GM21723 (cell line): ENCODE data around the gene SRGN.
"Not testable (repeated sequence)": the region's sequence is repeated elsewhere in the genome, so short reads cannot be mapped to it uniquely, and the experiment has no call there.

Source experiments
- ATAC-seq: cut with Tn5 transposase; IDR thresholded peaks from one replicate; pipeline ENCODE4 v1.9.1; 2021; ENCODE audit warnings: mild to moderate bottlenecking, moderate library complexity; ENCODE audit not compliant: unreplicated experiment

The SRGN gene, protein sequence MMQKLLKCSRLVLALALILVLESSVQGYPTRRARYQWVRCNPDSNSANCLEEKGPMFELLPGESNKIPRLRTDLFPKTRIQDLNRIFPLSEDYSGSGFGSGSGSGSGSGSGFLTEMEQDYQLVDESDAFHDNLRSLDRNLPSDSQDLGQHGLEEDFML

DNA sequence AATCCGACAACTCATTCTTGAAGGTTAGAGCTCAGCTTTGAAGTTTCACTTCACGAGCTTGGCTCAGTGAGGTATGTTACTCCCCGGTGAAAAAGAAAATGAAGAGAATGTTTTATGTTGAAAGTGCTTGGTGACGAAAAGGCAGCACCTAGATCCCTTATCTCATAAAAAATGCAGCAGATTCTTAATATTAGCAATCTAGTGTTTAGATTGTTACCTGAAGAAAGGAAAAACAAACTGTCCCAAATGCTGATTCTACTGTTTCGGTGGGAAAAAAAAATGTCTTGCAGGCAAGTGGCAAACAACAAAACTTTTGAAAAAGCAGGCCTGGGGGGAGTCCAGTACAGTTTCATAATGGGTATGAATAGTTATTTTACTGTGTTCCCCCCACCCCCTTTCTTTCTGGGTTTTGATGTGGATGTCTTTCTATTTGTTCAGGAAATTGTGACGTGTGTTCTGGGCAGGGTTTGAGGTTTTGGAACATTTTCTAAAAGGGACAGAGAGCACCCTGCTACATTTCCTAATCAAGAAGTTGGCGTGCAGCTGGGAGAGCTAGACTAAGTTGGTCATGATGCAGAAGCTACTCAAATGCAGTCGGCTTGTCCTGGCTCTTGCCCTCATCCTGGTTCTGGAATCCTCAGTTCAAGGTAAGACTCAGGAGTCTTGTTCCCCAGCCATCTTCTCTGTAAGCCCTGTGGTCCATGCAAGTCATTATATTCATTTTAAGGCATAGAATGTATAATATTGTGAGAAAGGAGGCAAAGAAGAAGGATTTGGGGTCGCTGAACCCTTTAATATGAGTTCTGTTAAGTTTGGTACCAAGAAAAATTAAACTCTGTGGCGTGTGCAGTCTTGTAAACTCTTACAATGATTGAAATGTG is at the start of gene SRGN:
Gene SRGN, plus strand, starts transcription at position 514 of the 881 bp plus-strand sequence. Its CDS starts 55 bp downstream, at position 569.
- ATAC-seq: peak; percentile 66

- not testable (repeated sequence) for ATAC-seq
These were observed 47.0 kb upstream of the SRGN start for GRCh38 chr10:69040904-69041303.

DNA sequence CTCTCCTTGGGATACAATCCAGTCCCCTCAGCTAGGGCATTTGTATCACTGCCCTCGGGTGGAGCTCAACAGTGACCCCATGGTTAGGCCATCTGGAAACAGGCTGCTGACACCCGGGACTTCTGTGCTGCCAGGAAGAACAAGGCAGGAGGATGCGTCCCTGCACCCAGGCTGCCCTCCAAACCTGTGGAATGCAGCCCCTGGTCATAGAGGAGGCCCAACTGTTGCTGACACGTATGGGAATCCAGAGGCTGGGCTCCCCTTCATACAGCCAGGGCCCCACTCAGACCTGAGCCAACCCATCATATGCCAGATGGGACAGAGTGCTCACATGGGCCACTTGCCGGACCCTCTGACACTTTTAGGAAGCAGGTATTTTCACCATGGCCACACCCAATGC is 45.5 kb upstream of the SRGN start:
- ATAC-seq: no peak

- no peak for ATAC-seq
These were observed 45.1 kb upstream of the SRGN start for GRCh38 chr10:69042838-69043237.

GRCh38 chr10:69043931-69044531 is 43.9 kb upstream of the SRGN start:
- peak; percentile 54 for ATAC-seq

DNA sequence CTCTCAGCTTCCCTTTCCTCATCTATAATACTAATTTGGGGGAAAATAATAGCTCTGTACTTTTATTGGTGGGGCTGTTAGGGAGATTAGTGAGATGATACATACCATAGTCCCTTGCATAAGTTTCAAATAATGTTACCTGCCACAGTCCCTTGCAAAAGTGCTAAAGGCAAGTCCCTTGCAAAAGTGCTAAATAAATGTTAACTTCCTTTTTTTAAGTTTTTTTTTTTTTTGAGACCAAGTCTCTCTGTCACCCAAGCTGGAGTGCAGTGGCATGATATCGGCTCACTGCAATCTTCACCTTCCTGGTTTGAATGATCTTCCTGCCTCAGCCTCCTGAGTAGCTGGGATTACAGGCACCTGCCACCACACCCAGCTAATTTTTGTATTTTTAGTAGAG is 43.4 kb upstream of the SRGN start:
- ATAC-seq: peak; percentile 19

DNA sequence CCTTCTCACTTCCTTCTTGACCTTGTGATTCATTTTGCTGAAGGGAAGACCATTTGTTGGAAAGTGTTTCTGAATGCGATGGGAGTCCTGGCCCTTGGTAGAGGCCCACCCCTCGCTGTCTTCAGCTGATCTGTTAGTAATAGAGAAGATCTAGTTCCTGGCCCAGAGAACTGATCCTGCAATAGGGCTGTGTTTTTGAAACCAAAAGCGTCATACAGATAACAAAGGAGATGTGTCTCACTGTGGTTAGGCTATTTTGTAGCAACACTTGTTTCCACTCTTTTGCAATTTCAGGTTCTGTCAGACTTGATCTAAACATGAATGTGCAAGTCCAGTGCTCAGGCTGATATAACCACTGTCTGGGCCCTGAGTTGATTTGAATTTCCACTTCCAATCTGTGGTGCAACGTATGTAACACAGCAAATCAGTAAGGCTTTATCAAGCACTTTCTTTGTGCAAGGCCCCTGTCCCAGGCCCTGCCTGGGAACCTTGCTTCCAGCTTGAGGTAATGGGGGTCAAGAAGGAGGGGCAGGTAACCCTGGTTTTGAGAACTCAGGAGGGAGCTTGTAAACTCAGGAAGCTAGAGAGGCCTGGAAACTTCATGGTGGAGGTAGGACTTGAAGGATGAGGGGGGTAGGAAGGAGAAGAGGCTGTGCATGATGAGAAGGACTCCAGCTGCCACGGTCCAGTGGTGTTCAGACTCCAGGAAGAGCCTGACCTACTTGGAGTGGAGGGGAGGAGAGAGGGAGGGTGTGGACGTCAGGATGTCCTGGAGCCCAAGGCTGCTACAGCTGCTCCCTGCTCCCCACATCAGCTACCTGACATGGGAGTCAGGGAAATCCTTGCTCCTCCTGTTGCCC is 42.2 kb upstream of the SRGN start:
- peak; percentile 58 for ATAC-seq

GRCh38 chr10:69047111-69047832 is 40.6 kb upstream of the SRGN start:
- ATAC-seq: no peak

GRCh38 chr10:69048103-69048502 is 39.8 kb upstream of the SRGN start:
- ATAC-seq: no peak

- no peak for ATAC-seq
These were observed 38.3 kb upstream of the SRGN start for GRCh38 chr10:69049566-69049961.

DNA sequence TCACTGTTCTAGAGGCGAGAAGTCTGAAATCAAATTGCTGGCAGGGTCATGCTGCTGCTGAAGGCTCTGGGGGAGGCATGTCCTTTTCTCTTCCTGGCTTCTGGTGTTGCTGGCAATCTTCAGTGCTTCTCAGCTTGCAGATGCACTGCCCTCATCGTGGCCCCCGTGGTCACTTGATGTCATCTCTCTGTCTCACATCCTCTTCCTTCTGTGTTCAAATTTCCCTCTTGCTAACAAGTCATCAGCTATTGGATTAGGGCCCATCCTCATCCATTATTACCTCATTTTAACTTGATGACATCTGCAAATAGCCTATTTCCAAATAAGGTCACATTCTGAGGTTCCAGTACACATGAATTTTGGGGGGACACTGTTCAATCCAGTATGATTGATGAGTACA is 36.6 kb upstream of the SRGN start:
- no peak for ATAC-seq

- no peak for ATAC-seq
These were observed 36.0 kb upstream of the SRGN start for GRCh38 chr10:69051710-69052487.

DNA sequence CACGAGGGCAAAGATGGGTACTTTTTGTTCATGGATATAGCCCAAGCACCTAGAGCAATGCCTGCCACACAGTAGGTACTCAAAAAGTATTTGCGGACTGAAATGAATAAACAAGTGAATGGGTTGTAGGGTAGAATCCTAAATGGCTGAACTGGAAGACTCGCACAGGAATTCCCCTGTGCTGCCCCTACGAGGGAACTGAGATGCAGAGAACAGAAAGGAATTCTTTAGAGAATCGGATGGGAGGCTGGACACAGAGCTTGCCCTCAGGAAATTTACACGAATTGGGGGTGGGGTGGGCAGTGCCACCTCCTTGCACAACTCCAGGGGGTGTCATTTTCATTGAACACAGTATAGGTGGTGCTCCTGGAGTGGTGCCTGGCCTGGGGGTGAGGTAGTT is 35.2 kb upstream of the SRGN start:
- no peak for ATAC-seq

DNA sequence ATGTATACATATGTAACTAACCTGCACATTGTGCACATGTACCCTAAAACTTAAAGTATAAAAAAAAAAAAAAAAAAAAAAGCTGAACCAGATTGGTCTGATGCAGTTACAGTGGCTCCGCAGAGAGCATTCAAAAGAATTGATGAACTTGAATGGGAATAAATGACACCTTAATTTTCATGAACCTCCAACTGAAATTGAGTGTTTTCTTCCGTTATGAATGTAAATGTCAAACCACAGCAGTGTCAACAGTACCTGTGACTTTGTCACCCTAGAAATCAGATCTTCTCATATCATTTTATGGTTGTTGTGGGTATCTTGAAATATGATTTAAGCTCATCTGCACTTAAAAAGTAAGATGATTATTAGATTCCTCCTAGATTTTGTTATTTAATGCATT is 32.7 kb upstream of the SRGN start:
- ATAC-seq: no peak

GRCh38 chr10:69056129-69056528 is 31.8 kb upstream of the SRGN start:
- no peak for ATAC-seq

GRCh38 chr10:69056536-69057260 is 31.2 kb upstream of the SRGN start:
- no peak for ATAC-seq

- ATAC-seq: no peak
These were observed 30.5 kb upstream of the SRGN start for GRCh38 chr10:69057261-69057950.

DNA sequence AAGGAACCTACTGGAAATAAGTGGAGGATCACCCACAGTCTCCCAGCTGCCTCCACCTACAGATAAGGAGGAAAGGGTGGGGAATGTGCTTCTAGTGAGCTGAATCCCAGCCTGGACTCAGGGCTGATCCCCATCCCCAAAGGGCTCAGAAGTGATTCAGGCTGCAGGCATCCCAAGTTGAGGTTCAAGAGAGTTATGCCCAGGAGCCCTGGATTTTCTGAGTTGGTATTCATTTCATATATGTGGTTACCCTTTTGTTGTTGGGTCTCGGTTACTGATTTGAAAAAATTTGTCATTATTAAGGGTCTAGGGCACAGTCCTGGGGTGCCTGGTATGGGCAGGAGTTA is 30.0 kb upstream of the SRGN start:
- ATAC-seq: no peak
